HG02678 (cell line): Measurements from ENCODE around the gene CLRN2.
"Not testable (repeated sequence)": the region's sequence is repeated elsewhere in the genome, so short reads cannot be mapped to it uniquely, and the experiment has no call there.

Source experiments
- ATAC-seq: cut with Tn5 transposase; IDR thresholded peaks from one replicate; pipeline ENCODE4 v1.9.1; 2021; ENCODE audit warnings: mild to moderate bottlenecking, moderate library complexity; ENCODE audit not compliant: unreplicated experiment

Gene CLRN2

GRCh38 chr4:17544205-17544604 lies 29.2 kb downstream of the CLRN2 start:
- ATAC-seq, result no peak

- ATAC-seq, result no peak
Observed at GRCh38 chr4:17544831-17545234, 29.9 kb downstream of the CLRN2 start.

GRCh38 chr4:17545374-17546140 lies 30.6 kb downstream of the CLRN2 start:
- no peak for ATAC-seq

GRCh38 chr4:17546222-17546621 lies 31.3 kb downstream of the CLRN2 start:
- ATAC-seq, result no peak

- ATAC-seq, result no peak
Observed at GRCh38 chr4:17546678-17547077, 31.7 kb downstream of the CLRN2 start.

- no peak for ATAC-seq
Observed at GRCh38 chr4:17550549-17550948, 35.6 kb downstream of the CLRN2 start.

- ATAC-seq, result no peak
Observed at GRCh38 chr4:17552427-17552826, 37.5 kb downstream of the CLRN2 start.

GRCh38 chr4:17554568-17554967 lies 39.6 kb downstream of the CLRN2 start:
- ATAC-seq, result no peak

GRCh38 chr4:17556498-17556897 lies 41.5 kb downstream of the CLRN2 start:
- no peak for ATAC-seq

- no peak for ATAC-seq
Observed at GRCh38 chr4:17557880-17558279, 42.9 kb downstream of the CLRN2 start.

- ATAC-seq, result no peak
Observed at GRCh38 chr4:17558941-17559708, 44.2 kb downstream of the CLRN2 start.

GRCh38 chr4:17559709-17560048 lies 44.7 kb downstream of the CLRN2 start:
- no peak for ATAC-seq

- no peak for ATAC-seq
Observed at GRCh38 chr4:17560065-17560673, 45.2 kb downstream of the CLRN2 start.

GRCh38 chr4:17561195-17561909 lies 46.4 kb downstream of the CLRN2 start:
- no peak for ATAC-seq

GRCh38 chr4:17562157-17562556 lies 47.2 kb downstream of the CLRN2 start:
- no peak for ATAC-seq

- no peak for ATAC-seq
Observed at GRCh38 chr4:17565846-17566245, 50.9 kb downstream of the CLRN2 start.

GRCh38 chr4:17567271-17567670 lies 52.3 kb downstream of the CLRN2 start:
- no peak for ATAC-seq

- ATAC-seq, result no peak
Observed at GRCh38 chr4:17574206-17574605, 59.2 kb downstream of the CLRN2 start.

- not testable (repeated sequence) for ATAC-seq
Observed at GRCh38 chr4:17575177-17575576, 60.2 kb downstream of the CLRN2 start.
